Glutamatergic neuron (in vitro differentiated cells): ENCODE results near the gene ZBTB16. TPM values are rescaled to one million over a fixed set of nuclear protein-coding genes. Genes with fewer than 3 reads are reported as not detected.

Source experiments
- DNase-seq: peaks from one replicate; pipeline ENCODE4 v3.0.0; 2022
- H3K27ac Mint-ChIP-seq: one replicate; pipeline ENCODE4 v1.8.0; 2020; ENCODE audit warnings: mild to moderate bottlenecking, mixed read lengths, inconsistent platforms; ENCODE audit not compliant: unreplicated experiment
- H3K27me3 Mint-ChIP-seq: one replicate; pipeline ENCODE4 v1.8.0; 2020; ENCODE audit warnings: mild to moderate bottlenecking, moderate library complexity, mixed read lengths, inconsistent platforms; ENCODE audit not compliant: unreplicated experiment
- H3K36me3 Mint-ChIP-seq: one replicate; pipeline ENCODE4 v1.8.0; 2020; ENCODE audit warnings: mild to moderate bottlenecking, mixed read lengths, inconsistent platforms; ENCODE audit not compliant: unreplicated experiment
- H3K4me1 Mint-ChIP-seq: one replicate; pipeline ENCODE4 v1.8.0; 2020; ENCODE audit warnings: mild to moderate bottlenecking, low read depth, mixed read lengths, inconsistent platforms; ENCODE audit not compliant: unreplicated experiment
- H3K4me3 Mint-ChIP-seq: one replicate; pipeline ENCODE4 v1.8.0; 2020; ENCODE audit warnings: mild to moderate bottlenecking, mixed read lengths, inconsistent platforms; ENCODE audit not compliant: unreplicated experiment
- H3K9me3 Mint-ChIP-seq: one replicate; pipeline ENCODE4 v1.8.0; 2020; ENCODE audit warnings: mild to moderate bottlenecking, moderate library complexity, mixed read lengths, inconsistent platforms; ENCODE audit not compliant: unreplicated experiment
- CTCF ChIP-seq: fragments of 200-600 bp; sonication (generic); IDR thresholded peaks from one replicate; pipeline ENCODE4 v1.5.0; 2021; ENCODE audit not compliant: partially characterized antibody, unreplicated experiment
- total RNA-seq: library from RNA; stranded (reverse); fragmentation: NEBNext Ultra II Directional; extraction: Animal tissue kit (Norgen Biotek cat#: 25700); gene quantifications from one replicate; pipeline ENCODE4 v1.2.1, GENCODE V29; 2021; ENCODE audit not compliant: unreplicated experiment

The ZBTB16 gene
- total RNA-seq, 1 donor from 2014 or later = 9.0 TPM

- Mint-ChIP-seq H3K36me3 (no peaks in the 10 kb centered on the region), H3K4me1 (peaks cover 25% of the 10 kb centered on the region), H3K27ac (peak overlapping the region; percentile 95), H3K4me3 (peak overlapping the region; percentile 50), H3K27me3 (peaks cover 12% of the 10 kb centered on the region), H3K9me3 (peaks cover 21% of the 10 kb centered on the region)
- no peak for DNase-seq
- TF ChIP-seq CTCF = no peak
These were observed 123.0 kb downstream of the ZBTB16 start for GRCh38 chr11:114182471-114183043.

GRCh38 chr11:114183044-114183511, 123.6 kb downstream of the ZBTB16 start:
- H3K4me3 Mint-ChIP-seq = peak overlapping the region; percentile 45
- peaks cover 21% of the 10 kb centered on the region for H3K9me3 Mint-ChIP-seq
- peak; percentile 46 for DNase-seq
- TF ChIP-seq CTCF = no peak
- H3K27ac Mint-ChIP-seq = peak overlapping the region; percentile 95
- H3K4me1 Mint-ChIP-seq = peaks cover 25% of the 10 kb centered on the region
- H3K27me3 Mint-ChIP-seq = peaks cover 12% of the 10 kb centered on the region
- H3K36me3 Mint-ChIP-seq = peaks cover 3% of the 10 kb centered on the region

DNA sequence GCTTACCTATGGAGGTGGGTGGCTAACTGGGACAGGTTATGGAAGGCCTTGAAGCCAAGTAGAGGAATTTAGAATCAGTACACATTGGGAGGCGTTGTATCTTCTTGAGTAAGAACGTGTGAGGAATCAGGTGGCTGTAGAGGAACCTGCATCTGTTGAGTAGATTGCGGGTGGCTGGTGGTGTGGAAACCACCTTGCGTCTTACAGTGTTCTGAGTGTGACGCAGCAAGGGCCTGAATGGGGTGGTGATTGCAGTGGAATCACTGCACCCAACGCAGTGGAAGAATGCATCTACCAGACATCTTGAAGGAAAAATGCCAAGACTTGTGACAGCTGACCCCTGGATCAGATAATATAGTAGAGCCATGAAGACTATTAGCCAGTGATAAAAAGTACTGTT, 125.9 kb downstream of the ZBTB16 start:
- peaks cover 22% of the 10 kb centered on the region for H3K4me1 Mint-ChIP-seq
- no peak for TF ChIP-seq CTCF
- DNase-seq = no peak
- H3K9me3 Mint-ChIP-seq = peaks cover 21% of the 10 kb centered on the region
- H3K4me3 Mint-ChIP-seq = no peak overlapping the region
- peaks cover 10% of the 10 kb centered on the region for H3K27me3 Mint-ChIP-seq
- H3K27ac Mint-ChIP-seq = no peak overlapping the region
- H3K36me3 Mint-ChIP-seq = peaks cover 6% of the 10 kb centered on the region

DNA sequence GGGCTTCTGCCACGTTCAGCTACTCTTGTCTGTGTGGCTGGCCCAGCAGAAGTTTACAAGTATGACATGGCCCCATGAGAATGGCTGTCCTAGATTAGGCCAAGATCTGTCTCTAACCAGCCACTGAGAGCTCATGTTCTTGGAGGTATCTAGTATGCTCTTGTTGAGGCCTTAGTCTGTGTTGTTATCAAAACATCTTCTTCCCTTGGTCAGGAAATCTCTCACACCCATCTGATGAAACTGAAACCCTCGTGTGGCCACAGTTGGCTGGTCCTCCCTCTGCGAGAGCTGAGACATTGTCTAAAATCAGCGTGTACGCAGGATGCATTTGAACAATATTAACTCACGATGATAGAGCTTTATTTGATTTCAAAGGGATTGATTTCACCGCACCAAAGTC, 127.7 kb downstream of the ZBTB16 start:
- Mint-ChIP-seq H3K36me3 (peaks cover 10% of the 10 kb centered on the region), H3K4me1 (peaks cover 16% of the 10 kb centered on the region), H3K9me3 (peaks cover 22% of the 10 kb centered on the region), H3K4me3 (no peak overlapping the region), H3K27me3 (peaks cover 8% of the 10 kb centered on the region), H3K27ac (no peak overlapping the region)
- no peak for TF ChIP-seq CTCF
- DNase-seq = no peak

DNA sequence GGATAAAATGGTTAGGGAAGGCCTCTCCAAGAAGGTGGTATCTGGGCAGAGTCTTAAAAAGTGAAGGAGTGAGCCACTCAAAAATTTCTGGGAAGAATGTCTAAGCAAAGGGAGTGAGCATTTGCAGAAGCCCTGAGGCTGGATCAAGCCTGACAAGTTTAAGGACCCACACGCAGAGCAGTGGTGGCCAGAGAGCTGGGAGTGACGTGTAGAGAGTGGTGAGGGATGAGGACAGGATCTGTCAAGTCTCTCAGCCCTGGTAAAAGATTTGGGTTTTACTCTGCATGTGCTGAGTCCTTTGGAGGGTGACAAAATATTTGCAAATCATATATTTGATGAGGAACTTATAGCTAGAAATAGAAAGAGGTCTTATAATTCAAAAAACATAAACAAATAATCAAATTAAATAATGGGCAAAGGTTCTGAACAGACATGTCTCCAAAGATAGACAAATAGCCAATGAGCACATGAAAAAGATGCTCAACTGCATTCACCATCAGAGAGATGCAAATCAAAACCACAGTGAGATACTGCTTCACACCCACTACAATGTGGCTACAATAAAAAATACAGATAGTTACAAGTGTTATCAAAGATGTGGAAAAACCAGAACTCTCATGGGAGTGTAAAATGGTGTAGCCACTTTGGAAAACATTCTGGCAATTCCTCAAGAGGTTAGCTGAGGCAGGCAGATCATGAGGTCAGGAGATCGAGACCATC, 129.5 kb downstream of the ZBTB16 start:
- peaks cover 11% of the 10 kb centered on the region for H3K9me3 Mint-ChIP-seq
- no peak for DNase-seq
- peaks cover 8% of the 10 kb centered on the region for H3K27me3 Mint-ChIP-seq
- no peak overlapping the region for H3K4me3 Mint-ChIP-seq
- peaks cover 8% of the 10 kb centered on the region for H3K4me1 Mint-ChIP-seq
- TF ChIP-seq CTCF = no peak
- H3K27ac Mint-ChIP-seq = no peak overlapping the region
- H3K36me3 Mint-ChIP-seq = peaks cover 10% of the 10 kb centered on the region
